Progenitor cell of endocrine pancreas (in vitro differentiated cells): Measurements from ENCODE around the gene HPN. TPM values are rescaled to one million over a fixed set of nuclear protein-coding genes. Genes with fewer than 3 reads are reported as not detected.
"Not testable (repeated sequence)": the region's sequence is repeated elsewhere in the genome, so short reads cannot be mapped to it uniquely, and the experiment has no call there.

ENCODE experiments used
- DNase-seq: peaks from one replicate; pipeline ENCODE4 v3.0.0; 2021; ENCODE audit warnings: low spot score; ENCODE audit not compliant: unreplicated experiment
- H3K27ac Mint-ChIP-seq: 2 replicates; pipeline ENCODE4 v1.8.0; 2021; ENCODE audit warnings: mild to moderate bottlenecking, moderate library complexity, mixed read lengths
- H3K27me3 Mint-ChIP-seq: 2 replicates; pipeline ENCODE4 v1.8.0; 2021; ENCODE audit warnings: mixed read lengths
- H3K36me3 Mint-ChIP-seq: 2 replicates; pipeline ENCODE4 v1.8.0; 2022; ENCODE audit warnings: mixed read lengths; ENCODE audit not compliant: insufficient read depth
- H3K4me1 Mint-ChIP-seq: 2 replicates; pipeline ENCODE4 v1.8.0; 2021; ENCODE audit warnings: low read depth, mixed read lengths
- H3K4me3 Mint-ChIP-seq: 2 replicates; pipeline ENCODE4 v1.8.0; 2021; ENCODE audit warnings: low read depth, mild to moderate bottlenecking, moderate library complexity, mixed read lengths
- H3K9me3 Mint-ChIP-seq: 2 replicates; pipeline ENCODE4 v1.8.0; 2021; ENCODE audit warnings: low read depth, mixed read lengths
- long read RNA-seq: library from polyadenylated mRNA; unstranded; transcript quantifications from one replicate; pipeline ENCODE4 v2.0.0, GENCODE V29; 2020
- total RNA-seq: library from RNA; stranded (reverse); gene quantifications from 2 replicates; pipeline ENCODE4 v1.2.1, GENCODE V29; 2021
- TF ChIP-seq, protein P1 (sequence below): fragments of 200-600 bp; sonication (generic); IDR thresholded peaks from one replicate; pipeline ENCODE4 v1.5.0; 2021; ENCODE audit warnings: antibody characterized with exemption, mild to moderate bottlenecking; ENCODE audit not compliant: unreplicated experiment

Gene HPN
- total RNA-seq = 70.5 and 71.5 TPM in 2 replicates
- long read RNA-seq, partial matches to known transcripts = 62 of 92 reads
- long read RNA-seq, other reads (novel, unspliced or antisense) = 30 of 92 reads

DNA sequence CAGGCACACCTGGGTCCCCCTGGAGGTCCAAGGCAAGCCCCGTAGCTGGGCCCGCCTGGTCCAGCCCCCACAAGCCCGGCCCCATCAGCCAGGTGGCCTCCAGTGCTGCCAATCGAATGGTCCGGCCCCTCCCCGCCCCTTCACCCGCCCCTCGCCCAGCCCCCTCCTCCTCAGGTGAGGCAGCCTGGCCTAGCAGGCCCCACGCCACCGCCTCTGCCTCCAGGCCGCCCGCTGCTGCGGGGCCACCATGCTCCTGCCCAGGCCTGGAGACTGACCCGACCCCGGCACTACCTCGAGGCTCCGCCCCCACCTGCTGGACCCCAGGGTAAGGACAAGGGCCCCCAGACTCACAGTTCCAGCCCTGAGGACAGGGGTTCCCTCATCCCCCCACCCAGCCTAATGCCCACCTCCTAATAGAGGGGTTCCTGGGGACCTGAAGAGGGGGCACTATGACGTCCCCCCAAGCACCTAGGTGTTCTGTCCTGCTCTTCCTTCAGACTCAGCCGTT lies at the start of gene HPN:
Gene HPN, plus strand, starts transcription at position 174 of the 508 bp plus-strand sequence. CDS start 786 bp downstream, outside the sequence.
- no peaks in the 10 kb centered on the region for H3K36me3 Mint-ChIP-seq
- H3K4me1 Mint-ChIP-seq = peaks cover 33% of the 10 kb centered on the region
- H3K4me3 Mint-ChIP-seq = peak within 1 kb of the TSS; percentile 73
- DNase-seq = peak; percentile 68
- TF ChIP-seq, protein P1, sequence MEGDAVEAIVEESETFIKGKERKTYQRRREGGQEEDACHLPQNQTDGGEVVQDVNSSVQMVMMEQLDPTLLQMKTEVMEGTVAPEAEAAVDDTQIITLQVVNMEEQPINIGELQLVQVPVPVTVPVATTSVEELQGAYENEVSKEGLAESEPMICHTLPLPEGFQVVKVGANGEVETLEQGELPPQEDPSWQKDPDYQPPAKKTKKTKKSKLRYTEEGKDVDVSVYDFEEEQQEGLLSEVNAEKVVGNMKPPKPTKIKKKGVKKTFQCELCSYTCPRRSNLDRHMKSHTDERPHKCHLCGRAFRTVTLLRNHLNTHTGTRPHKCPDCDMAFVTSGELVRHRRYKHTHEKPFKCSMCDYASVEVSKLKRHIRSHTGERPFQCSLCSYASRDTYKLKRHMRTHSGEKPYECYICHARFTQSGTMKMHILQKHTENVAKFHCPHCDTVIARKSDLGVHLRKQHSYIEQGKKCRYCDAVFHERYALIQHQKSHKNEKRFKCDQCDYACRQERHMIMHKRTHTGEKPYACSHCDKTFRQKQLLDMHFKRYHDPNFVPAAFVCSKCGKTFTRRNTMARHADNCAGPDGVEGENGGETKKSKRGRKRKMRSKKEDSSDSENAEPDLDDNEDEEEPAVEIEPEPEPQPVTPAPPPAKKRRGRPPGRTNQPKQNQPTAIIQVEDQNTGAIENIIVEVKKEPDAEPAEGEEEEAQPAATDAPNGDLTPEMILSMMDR = no peak
- no peaks in the 10 kb centered on the region for H3K9me3 Mint-ChIP-seq
- H3K27me3 Mint-ChIP-seq = no peaks in the 10 kb centered on the region
- H3K27ac Mint-ChIP-seq = peak within 1 kb of the TSS; percentile 96

DNA sequence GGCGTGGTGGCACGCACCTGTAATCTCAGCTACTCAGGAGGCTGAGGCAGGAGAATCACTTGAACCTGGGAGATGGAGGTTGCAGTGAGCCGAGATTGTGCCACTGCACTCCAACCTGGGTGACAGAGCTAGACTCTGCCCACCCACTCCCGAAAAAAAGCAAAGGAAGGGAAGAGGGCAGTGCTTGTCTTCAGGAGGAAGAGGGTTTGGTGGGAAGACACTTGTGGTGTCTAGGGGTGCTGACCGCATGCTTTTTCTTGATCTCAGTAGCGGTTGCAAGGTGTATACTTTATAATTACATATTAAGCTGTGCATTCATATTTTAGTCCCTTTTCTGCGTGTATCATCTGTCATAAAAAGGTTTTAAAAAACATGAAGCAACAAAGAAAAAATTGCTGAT lies 48.9 kb upstream of the HPN start:
- H3K27ac Mint-ChIP-seq, H3K4me1 Mint-ChIP-seq, H3K9me3 Mint-ChIP-seq, DNase-seq, H3K27me3 Mint-ChIP-seq, H3K4me3 Mint-ChIP-seq, H3K36me3 Mint-ChIP-seq: not testable (repeated sequence)

DNA sequence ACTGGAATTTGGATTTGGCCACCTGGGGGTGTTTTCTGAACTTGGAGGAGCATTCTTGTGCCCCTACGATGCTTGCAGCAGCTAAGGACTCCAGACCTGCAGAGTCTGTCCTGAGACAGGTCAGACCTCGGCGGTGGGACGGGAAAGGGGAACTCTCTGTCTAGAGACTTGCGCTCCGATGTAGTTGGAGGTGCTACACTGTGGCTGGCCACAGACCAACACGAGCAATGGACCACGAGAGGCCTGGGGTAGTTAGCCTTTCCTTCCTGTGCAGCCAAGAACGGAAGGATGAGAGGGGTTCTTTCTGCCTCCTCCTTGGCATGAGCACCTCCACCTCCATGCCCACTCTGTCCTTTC lies 47.3 kb upstream of the HPN start:
- no peak for DNase-seq
- peaks cover 6% of the 10 kb centered on the region for H3K4me1 Mint-ChIP-seq
- no peak overlapping the region for H3K4me3 Mint-ChIP-seq
- no peaks in the 10 kb centered on the region for H3K9me3 Mint-ChIP-seq
- no peaks in the 10 kb centered on the region for H3K27me3 Mint-ChIP-seq
- no peak overlapping the region for H3K27ac Mint-ChIP-seq
- TF ChIP-seq, protein P1 = no peak
- H3K36me3 Mint-ChIP-seq = no peaks in the 10 kb centered on the region

DNA sequence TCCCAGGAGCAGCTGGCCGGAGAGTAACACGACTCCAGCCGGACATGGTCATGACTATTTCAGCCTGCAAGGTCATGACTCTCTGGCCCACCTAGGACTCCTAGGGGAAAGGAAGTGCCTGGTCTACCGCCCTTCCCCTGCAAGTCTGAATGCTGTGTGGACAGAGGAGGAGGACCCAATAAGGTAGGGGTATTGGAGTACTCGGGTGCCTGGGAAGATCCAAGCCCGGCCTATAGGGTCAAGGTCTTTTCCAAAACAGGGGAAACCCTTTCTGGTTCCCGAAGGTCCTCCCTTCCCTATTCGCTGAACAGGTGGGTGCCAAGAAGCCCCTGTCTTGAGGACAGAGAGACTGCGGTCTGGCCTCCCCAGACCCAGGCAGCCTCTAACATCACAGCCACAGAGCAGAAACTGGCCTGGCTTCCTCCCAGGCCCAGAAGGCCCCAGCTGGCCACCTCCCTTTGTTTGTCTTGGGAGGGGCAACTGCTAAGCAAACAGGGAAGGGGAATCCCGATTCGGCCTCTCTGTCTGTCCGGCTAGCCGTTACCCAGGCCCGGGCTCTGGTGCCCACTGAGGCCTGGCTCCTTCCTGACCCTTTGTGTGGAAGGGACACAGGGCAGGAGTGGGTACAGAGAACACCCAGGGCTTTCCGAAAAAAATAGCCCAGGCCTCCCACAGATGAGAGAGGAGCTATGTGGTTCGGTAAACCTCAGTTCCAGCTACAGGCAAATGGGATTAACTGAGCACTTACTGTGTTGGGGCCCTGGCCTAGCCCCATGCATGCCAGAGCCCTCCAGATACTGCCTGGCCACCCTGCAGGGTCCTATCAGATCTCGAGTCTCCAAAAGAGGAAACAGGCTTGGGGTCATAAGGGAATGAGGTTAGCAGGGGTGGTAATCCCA lies 46.6 kb upstream of the HPN start:
- Mint-ChIP-seq H3K4me1 (peaks cover 7% of the 10 kb centered on the region), H3K27ac (no peak overlapping the region), H3K9me3 (no peaks in the 10 kb centered on the region), H3K4me3 (no peak overlapping the region), H3K27me3 (no peaks in the 10 kb centered on the region), H3K36me3 (no peaks in the 10 kb centered on the region)
- DNase-seq = no peak
- TF ChIP-seq, protein P1 = no peak

DNA sequence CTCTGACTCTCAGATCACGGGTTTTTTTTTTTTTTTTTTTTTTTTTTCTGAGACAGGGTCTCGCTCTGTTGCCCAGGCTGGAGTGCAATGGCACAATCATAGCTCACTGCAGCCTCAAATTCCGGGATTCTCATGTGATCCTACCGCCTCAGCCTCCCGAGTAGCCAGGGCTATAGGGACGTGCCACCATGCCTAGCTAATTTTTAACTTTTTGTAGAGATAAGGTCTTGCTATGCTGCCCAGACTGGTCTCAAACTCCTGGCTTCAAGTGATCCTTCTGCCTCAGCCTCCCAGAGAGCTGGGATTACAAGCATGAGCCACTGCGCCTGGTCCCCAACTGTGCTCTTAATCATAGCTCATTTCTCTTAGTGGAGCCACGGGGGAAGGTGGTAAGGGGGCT lies 46.0 kb upstream of the HPN start:
- Mint-ChIP-seq H3K4me1 (peaks cover 7% of the 10 kb centered on the region), H3K27me3 (no peaks in the 10 kb centered on the region), H3K9me3 (no peaks in the 10 kb centered on the region), H3K4me3 (no peak overlapping the region), H3K27ac (no peak overlapping the region), H3K36me3 (no peaks in the 10 kb centered on the region)
- TF ChIP-seq, protein P1 = no peak
- DNase-seq = no peak
